Peyer's patch (tissue), 4 donors: Measurements from ENCODE around the gene CCDC93.

Experiments used
- POLR2A ChIP-seq, 2 donors: fragments of 450-650 bp; IDR thresholded peaks; one replicate each; pipeline ENCODE4 v1.5.1; 2017; ENCODE audit warnings: antibody characterized with exemption in 2 of 2, mild to moderate bottlenecking in 2 of 2, moderate library complexity in 2 of 2
- TF ChIP-seq, protein P1 (sequence below), 6 experiments: fragments of 450-650 bp in 4 of 6; fragments of 200-600 bp in 2 of 6; sonication (generic) in 1 of 6; IDR thresholded peaks; one replicate each; pipeline ENCODE4 v1.5.1; 2017 to 2019; ENCODE audit warnings: antibody characterized with exemption in 6 of 6, mild to moderate bottlenecking in 3 of 6, moderate library complexity in 1 of 6

DNA sequence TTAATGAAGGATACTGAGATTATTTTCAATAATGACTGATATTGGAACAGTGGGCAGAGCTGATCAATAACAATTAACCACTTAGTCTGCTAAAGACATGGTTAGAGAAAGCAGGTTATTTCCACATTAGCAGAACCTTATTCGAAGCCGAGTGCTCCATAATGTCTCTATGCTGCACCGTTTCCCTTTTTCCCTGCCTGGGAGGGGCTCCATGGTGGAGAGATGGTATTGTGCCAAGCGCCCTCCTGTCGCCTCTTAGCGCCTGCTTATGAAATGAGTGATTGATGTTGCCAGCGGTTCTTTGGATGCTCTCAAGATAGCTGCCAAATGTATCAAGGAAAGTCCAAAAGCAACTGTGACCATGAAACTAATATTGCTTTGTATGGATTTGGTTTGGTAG lies 39.8 kb upstream of the CCDC93 start:
- TF ChIP-seq, protein P1, sequence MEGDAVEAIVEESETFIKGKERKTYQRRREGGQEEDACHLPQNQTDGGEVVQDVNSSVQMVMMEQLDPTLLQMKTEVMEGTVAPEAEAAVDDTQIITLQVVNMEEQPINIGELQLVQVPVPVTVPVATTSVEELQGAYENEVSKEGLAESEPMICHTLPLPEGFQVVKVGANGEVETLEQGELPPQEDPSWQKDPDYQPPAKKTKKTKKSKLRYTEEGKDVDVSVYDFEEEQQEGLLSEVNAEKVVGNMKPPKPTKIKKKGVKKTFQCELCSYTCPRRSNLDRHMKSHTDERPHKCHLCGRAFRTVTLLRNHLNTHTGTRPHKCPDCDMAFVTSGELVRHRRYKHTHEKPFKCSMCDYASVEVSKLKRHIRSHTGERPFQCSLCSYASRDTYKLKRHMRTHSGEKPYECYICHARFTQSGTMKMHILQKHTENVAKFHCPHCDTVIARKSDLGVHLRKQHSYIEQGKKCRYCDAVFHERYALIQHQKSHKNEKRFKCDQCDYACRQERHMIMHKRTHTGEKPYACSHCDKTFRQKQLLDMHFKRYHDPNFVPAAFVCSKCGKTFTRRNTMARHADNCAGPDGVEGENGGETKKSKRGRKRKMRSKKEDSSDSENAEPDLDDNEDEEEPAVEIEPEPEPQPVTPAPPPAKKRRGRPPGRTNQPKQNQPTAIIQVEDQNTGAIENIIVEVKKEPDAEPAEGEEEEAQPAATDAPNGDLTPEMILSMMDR (IDR thresholded peaks at IDR 0.05), result no peak
- TF ChIP-seq POLR2A (IDR thresholded peaks at IDR 0.05), result no peak
